Activated CD4-positive, alpha-beta T cell treated with anti-CD3 and anti-CD28 coated beads, Interleukin-2, amount 50 U/mL, for 24 hours (primary cell): ENCODE results near the gene ACSF3.
"Not testable (repeated sequence)": the region's sequence is repeated elsewhere in the genome, so short reads cannot be mapped to it uniquely, and the experiment has no call there.

Source experiments
- DNase-seq, 2 donors: peaks; one replicate each; pipeline ENCODE4 v3.0.0-alpha.2; 2020; ENCODE audit warnings: low read depth in 1 of 2, low spot score in 1 of 2

The ACSF3 gene

DNA sequence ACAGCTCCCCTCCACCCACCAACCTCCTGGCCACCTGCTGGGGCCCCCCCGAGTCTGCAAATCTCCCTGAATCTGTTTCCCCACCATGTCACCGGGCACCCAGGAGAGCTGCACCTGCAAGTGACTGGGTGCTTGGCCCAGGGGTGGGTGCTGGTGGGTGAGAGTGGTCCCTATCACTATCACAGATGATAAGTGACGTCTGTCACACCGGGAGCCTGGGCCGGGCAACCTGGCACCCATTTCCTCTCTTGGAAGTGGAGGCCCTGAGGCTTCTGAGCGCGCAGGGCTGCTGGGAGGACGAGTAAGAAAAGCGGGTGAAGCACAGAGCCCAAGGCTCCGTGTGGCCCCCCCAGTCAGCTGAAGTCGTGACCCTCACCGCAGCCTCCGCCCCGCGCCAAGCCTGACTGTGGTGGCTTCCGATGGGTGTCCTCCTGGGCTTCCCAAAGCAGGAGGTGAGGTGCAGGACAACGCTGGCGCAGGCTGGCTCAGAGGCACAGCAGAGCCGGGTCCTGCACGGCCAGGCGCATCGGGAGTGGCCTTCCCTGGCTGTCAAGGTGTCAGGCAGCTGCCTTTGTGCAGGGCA is 21.0 kb upstream of the ACSF3 start:
- DNase-seq, result no peak

- DNase-seq, result no peak
Measured at GRCh38 chr16:89073346-89074071, 20.1 kb upstream of the ACSF3 start.

DNA sequence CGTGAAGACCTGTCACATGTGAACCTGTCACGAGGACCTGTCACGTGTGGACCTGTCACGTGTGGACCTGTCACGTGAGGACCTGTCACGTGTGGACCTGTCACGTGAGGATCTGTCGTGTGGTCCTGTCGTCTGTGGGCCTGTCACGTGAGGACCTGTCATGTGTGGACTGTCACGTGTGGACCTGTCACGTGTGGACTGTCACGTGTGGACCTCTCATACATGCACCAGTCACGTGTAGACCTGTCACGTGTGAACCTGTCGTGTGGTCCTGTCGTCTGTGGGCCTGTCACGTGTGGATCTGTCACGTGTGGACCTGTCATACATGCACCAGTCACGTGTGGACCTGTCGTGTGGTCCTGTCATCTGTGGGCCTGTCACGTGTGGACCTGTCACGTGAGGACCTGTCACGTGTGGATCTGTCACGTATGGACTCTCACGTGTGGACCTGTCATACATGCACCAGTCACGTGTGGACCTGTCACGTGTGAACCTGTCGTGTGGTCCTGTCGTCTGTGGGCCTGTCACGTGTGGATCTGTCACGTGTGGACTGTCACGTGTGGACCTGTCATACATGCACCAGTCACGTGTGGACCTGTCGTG is 19.5 kb upstream of the ACSF3 start:
- DNase-seq, result not testable (repeated sequence)

- no peak for DNase-seq
Measured at GRCh38 chr16:89074803-89075688, 18.6 kb upstream of the ACSF3 start.

GRCh38 chr16:89076159-89076558 is 17.5 kb upstream of the ACSF3 start:
- no peak for DNase-seq

GRCh38 chr16:89077076-89077475 is 16.6 kb upstream of the ACSF3 start:
- no peak for DNase-seq

DNA sequence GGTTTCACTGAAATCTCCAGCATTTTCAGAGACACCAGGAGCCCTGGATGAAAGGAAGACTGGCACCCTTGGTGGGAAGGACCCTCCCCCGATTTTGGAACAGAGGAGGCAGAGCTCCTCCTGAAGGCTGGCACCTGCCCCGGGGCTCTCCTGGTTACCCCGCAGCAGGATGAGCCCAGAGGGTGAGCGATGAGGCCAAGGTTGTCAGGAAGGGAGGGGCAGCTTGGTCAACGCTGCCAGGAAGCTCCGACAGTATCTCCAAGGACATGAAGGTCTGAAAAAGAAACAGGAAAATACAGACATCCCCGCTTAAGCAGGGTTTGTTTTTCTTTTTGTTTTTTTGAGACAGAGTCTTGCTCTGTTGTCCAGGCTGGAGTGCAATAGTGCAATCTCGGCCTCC is 15.5 kb upstream of the ACSF3 start:
- DNase-seq, result no peak

DNA sequence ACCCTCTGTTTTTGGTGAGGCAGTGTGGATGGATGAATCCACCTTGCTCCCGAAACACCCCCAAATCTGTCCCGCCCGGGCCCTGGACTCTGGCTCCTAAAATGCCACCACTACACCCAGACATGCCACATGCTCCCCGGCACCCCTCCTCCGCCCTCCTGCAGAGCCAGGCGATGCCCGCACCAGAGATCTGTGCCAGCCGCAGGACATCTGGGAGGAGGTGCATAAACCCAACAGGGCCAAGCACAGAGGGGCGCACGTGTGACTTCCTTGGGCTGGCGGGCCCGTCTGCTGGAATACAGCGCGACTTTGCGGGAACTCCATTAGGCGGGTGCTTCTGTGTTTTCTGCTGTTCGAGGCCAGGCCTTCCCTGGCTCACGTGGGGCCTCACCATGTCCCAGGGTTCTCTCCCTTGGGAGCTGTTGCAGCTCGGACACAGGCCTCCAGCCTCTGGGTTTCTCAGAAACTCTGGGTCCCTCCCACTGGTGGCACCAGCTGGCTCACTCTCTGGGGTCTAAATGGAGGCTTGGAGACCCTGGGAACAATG is 14.1 kb upstream of the ACSF3 start:
- DNase-seq, result no peak

- DNase-seq, result no peak
Measured at GRCh38 chr16:89080196-89080853, 13.3 kb upstream of the ACSF3 start.

GRCh38 chr16:89081556-89081955 is 12.1 kb upstream of the ACSF3 start:
- DNase-seq, result no peak

DNA sequence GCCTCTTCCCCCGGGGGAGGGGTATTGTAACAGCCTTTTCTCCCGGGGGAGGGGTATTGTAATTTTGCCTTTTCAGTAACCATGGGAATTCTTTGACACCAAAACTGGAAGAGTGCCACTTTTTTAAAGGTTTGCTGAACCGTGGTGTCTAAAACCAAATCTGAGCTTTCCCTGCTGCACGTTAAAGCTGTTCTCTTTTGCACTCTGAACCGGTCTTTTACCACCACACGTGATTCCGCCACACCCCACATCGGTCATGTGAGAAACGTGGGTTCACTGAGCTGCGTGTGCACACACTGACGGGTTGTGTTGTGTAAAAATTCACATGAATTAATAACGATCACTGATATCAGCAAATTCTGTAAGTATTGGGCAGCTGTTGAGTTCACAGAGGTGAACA is 9.2 kb upstream of the ACSF3 start:
- no peak for DNase-seq

DNA sequence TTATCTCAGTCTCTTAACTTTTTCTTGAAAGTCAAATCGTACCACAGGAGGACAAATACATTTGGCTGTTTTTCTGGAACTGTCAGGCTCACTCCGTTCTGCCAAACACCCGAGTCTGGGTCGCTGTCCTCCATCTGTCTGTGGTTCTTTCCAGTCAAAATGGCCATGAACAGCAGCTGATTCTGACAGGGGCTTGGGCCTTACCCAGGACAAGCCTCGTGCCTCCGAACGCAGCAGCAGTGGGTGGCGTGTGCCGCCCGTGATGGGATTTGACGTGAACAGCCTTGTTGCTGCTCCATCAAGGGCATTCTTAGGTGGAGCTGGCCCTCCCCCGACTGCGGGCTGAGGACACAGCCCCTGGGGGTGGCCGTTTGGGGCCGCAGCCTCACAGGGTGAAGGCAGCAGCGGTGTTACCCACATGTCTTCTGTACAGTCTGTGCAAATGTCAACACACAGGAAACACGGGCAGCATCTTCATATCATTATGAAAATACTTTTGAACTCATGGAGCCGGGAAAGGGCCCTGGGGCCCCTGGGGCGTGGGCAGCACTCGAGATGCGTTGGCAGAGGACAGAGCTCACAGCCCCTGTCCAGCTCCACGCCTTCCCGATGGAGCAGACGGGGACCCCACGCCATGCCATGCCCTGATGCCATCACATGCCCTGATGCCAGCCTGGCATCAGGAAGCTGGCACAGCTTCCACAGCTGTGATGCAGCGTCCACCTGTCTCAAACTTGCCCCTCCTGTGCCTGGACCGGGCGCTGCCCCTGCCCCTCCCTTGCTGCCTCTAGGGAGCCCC is 8.6 kb upstream of the ACSF3 start:
- DNase-seq, result no peak

DNA sequence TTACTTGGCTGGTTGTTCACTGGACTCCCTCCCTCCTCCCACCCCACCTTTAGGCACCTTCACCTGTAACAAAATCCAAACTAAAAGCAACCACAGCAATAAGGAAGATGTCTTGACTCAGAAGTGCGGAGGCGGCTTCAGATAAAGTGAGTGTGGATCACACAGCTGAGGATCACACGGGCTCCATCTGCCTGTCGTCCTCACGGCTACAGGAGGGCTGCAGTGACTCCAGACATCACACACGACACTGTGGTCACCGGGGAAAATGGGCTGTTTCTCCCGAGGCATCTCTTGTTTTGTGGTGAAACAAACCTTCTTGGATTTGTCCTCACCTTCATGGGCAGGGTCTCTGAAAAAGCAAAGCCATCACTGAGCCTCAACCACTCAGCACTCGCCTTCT is 7.9 kb upstream of the ACSF3 start:
- no peak for DNase-seq

- DNase-seq, result no peak
Measured at GRCh38 chr16:89087922-89088497, 5.6 kb upstream of the ACSF3 start.

DNA sequence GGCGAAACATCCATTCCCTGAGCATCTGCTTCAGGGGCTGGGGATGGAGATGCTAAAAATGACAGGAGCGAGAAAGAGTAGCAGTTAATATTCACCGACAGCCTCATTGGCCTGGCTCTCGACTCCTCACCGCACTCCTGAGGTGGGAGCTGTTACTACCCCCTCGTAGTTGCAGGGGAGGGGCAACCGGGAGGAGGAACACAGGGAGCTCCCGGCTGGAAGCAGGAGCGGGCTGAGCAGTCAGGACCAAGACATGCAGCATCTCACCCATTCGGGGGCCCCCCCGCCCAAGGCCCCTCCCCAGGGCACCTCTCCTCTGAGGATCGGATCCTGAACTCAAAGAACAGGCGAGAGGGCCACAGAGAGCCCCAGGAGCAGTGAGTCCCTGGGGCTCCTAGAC is 4.5 kb upstream of the ACSF3 start:
- no peak for DNase-seq

DNA sequence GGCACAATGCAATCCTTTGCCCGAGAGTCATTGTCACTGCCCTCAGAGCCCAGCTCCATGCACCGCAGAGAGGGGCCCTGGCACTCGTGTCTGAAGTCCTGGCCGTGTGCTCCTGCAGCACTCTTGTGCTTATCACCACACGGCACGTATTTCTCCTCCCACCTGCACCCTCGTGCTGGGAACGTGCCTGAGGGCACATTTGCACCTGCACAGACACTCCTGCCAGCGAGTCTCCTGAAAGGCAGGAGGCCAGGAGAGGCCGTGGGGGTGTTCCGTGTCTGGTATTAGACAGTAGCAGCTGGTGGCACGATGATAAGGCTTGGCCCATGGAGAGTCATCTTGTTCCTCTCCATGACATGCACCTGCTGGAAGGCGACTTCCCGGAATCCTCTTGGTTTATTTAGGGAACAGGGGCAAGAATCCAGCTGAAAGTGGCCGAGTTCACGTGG is 3.4 kb upstream of the ACSF3 start:
- no peak for DNase-seq

DNA sequence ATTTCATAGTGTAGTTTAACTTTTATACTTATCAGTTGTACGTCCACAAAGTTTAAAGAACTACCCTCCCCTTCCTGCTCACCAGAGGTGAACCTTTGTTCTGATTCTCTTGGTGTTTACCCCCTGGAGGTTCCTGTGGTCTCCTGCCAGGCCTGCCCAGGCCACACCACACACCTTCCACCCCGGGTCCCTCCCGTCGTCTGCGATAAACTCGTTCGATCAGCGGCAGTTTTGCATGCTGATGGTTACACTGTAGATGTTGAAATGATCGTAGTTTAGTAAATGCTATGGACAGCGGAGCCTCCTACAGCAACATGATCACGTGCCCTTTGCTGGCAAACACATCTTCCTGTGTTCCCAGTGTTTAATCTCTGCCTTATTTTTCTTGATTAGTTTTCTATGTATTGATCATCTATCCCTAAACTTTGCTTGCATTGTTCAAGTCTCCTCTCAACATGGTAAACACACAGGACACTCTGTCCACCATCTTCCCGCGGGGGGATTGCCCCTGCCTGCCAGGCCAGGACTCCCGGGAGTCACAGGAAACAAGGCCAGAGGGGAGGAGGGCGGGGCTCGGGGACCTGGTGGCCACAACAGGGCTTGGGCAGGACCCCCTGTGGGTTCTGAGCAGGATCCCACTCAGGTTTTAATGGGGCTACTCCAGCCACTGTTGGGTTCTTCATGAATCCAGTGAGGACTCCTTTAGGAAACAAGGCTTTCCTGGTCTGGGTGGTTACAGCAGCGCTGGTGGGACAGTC is 2.8 kb upstream of the ACSF3 start:
- no peak for DNase-seq

- DNase-seq, result no peak
Measured at GRCh38 chr16:89092013-89092412, 1.6 kb upstream of the ACSF3 start.

DNA sequence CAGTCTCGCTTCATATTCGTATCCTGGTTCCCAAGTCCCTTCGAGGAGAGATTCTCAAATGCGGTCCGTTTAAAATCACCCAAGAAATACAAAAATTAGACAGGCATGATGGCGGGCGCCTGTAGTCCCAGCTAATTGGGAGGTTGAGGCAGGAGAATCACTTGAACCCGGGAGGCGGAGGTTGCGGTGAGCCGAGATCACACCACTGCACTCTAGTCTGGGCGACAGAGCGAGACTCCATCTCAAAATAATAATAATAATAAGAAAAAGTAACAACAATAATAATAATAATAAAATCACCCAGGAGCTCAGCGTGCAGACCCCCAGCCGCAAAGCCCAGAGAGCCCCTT is 425 bp upstream of the ACSF3 start:
- not testable (repeated sequence) for DNase-seq
